22Rv1 (cell line): Measurements from ENCODE around the gene ZNF618.

Source experiments
- ZFX ChIP-seq: fragments of 450-650 bp; IDR thresholded peaks from 2 replicates; pipeline ENCODE4 v1.6.1; 2017; ENCODE audit warnings: antibody characterized with exemption, borderline replicate concordance
- TF ChIP-seq, protein P1 (sequence below): fragments of 450-650 bp; IDR thresholded peaks from 2 replicates; pipeline ENCODE4 v1.5.1; 2017; ENCODE audit warnings: mild to moderate bottlenecking

DNA sequence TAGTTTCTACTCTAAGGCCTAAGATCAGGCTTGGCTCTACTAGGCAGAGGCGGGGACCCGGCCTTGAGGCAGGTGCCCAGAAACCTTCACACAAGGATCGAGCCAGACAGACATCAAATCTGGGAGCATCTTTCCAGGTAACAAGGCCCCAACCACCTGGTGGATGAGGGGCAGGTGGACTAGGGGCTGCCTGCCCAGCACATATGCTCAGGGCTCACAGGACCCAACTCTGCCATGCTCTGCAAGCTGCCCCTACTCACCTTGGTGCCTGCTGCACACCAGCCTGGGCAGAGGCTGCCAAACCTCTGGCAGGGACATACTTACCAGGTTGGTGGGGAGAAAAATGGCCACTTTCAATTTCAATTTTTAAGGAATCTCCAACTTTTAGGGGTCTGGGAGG lies 2.2 kb upstream of the ZNF618 start:
- TF ChIP-seq, protein P1, sequence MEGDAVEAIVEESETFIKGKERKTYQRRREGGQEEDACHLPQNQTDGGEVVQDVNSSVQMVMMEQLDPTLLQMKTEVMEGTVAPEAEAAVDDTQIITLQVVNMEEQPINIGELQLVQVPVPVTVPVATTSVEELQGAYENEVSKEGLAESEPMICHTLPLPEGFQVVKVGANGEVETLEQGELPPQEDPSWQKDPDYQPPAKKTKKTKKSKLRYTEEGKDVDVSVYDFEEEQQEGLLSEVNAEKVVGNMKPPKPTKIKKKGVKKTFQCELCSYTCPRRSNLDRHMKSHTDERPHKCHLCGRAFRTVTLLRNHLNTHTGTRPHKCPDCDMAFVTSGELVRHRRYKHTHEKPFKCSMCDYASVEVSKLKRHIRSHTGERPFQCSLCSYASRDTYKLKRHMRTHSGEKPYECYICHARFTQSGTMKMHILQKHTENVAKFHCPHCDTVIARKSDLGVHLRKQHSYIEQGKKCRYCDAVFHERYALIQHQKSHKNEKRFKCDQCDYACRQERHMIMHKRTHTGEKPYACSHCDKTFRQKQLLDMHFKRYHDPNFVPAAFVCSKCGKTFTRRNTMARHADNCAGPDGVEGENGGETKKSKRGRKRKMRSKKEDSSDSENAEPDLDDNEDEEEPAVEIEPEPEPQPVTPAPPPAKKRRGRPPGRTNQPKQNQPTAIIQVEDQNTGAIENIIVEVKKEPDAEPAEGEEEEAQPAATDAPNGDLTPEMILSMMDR: no peak
- TF ChIP-seq ZFX: no peak
